Measurements from ENCODE around the gene ATP11B.

The ATP11B gene

GRCh38 chr3:182792901-182793662, at the start of gene ATP11B:
Gene ATP11B (plus strand): TSS chr3:182793504. CDS start chr3:182793760, 256 bp downstream.
- peak; percentile 64 for DNase-seq (ENCODE audit: insufficient read length, low spot score)
- FAIRE-seq: peak; percentile 72

- no peak for FAIRE-seq
These were observed 46.3 kb upstream of the ATP11B start for GRCh38 chr3:182746959-182747358.

GRCh38 chr3:182755308-182755707, 38.0 kb upstream of the ATP11B start:
- no peak for DNase-seq (ENCODE audit: insufficient read length, low spot score)
- FAIRE-seq: no peak

More at GRCh38 chr3:182746959-182747358, 46.3 kb upstream of the ATP11B start:
- no peak for DNase-seq (ENCODE audit: insufficient read length, low spot score)

- no peak for FAIRE-seq
These were observed 37.6 kb upstream of the ATP11B start for GRCh38 chr3:182755712-182756111.

GRCh38 chr3:182760576-182761164, 32.6 kb upstream of the ATP11B start:
- DNase-seq (ENCODE audit: insufficient read length, low spot score) (no peak), FAIRE-seq (no peak)

More at GRCh38 chr3:182755712-182756111, 37.6 kb upstream of the ATP11B start:
- no peak for DNase-seq (ENCODE audit: insufficient read length, low spot score)

GRCh38 chr3:182763896-182764295, 29.4 kb upstream of the ATP11B start:
- FAIRE-seq: no peak
- no peak for DNase-seq (ENCODE audit: insufficient read length, low spot score)

GRCh38 chr3:182765287-182765686, 28.0 kb upstream of the ATP11B start:
- FAIRE-seq (no peak), DNase-seq (ENCODE audit: insufficient read length, low spot score) (no peak)

GRCh38 chr3:182766099-182766498, 27.2 kb upstream of the ATP11B start:
- DNase-seq (ENCODE audit: insufficient read length, low spot score) (no peak), FAIRE-seq (no peak)

GRCh38 chr3:182768413-182768812, 24.9 kb upstream of the ATP11B start:
- no peak for DNase-seq (ENCODE audit: insufficient read length, low spot score)
- FAIRE-seq: no peak

- no peak for FAIRE-seq
These were observed 23.6 kb upstream of the ATP11B start for GRCh38 chr3:182769673-182770072.

GRCh38 chr3:182782149-182782548, 11.2 kb upstream of the ATP11B start:
- FAIRE-seq (peak; percentile 52), DNase-seq (ENCODE audit: insufficient read length, low spot score) (no peak)

More at GRCh38 chr3:182769673-182770072, 23.6 kb upstream of the ATP11B start:
- no peak for DNase-seq (ENCODE audit: insufficient read length, low spot score)

- DNase-seq (ENCODE audit: insufficient read length, low spot score): no peak
- FAIRE-seq: peak; percentile 11
These were observed 10.2 kb upstream of the ATP11B start for GRCh38 chr3:182783106-182783505.

GRCh38 chr3:182784542-182784941, 8.8 kb upstream of the ATP11B start:
- FAIRE-seq: no peak
- DNase-seq (ENCODE audit: insufficient read length, low spot score): no peak

- DNase-seq (ENCODE audit: insufficient read length, low spot score): no peak
- FAIRE-seq: no peak
These were observed 8.2 kb upstream of the ATP11B start for GRCh38 chr3:182785142-182785541.

- DNase-seq (ENCODE audit: insufficient read length, low spot score) (no peak), FAIRE-seq (no peak)
These were observed 7.5 kb upstream of the ATP11B start for GRCh38 chr3:182785756-182786155.

- no peak for DNase-seq (ENCODE audit: insufficient read length, low spot score)
- no peak for FAIRE-seq
These were observed 6.6 kb upstream of the ATP11B start for GRCh38 chr3:182786564-182787196.

GRCh38 chr3:182787302-182788036, 5.8 kb upstream of the ATP11B start:
- DNase-seq (ENCODE audit: insufficient read length, low spot score): no peak
- no peak for FAIRE-seq

- FAIRE-seq (peak; percentile 70), DNase-seq (ENCODE audit: insufficient read length, low spot score) (no peak)
These were observed 3.9 kb upstream of the ATP11B start for GRCh38 chr3:182789371-182789770.

- FAIRE-seq (no peak), DNase-seq (ENCODE audit: insufficient read length, low spot score) (no peak)
These were observed 2.7 kb upstream of the ATP11B start for GRCh38 chr3:182790612-182791011.

GRCh38 chr3:182793663-182794454, 555 bp downstream of the ATP11B start:
- FAIRE-seq: peak; percentile 94

More at GRCh38 chr3:182793663-182794454, 555 bp downstream of the ATP11B start:
- peak; percentile 23 for DNase-seq (ENCODE audit: insufficient read length, low spot score)

All from GM19239 (cell line).